ENCODE measurements around the gene VIT. TPM values are rescaled to one million over a fixed set of nuclear protein-coding genes. Genes with fewer than 3 reads are reported as not detected.

VIT gene
- total RNA-seq, 1 donor from 2014 or later: 56.5 TPM

- Histone ChIP-seq H3K27ac (no peak overlapping the region), H3K4me1 (no peaks in the 10 kb centered on the region), H3K27me3 (no peaks in the 10 kb centered on the region), H3K4me3 (no peak overlapping the region), H3K9me3 (no peaks in the 10 kb centered on the region), H3K36me3 (no peaks in the 10 kb centered on the region)
- intact Hi-C loops (cut with DNase I): no loop called here
- no peak for DNase-seq (ENCODE audit: extremely low spot score in 2 of 2)
- TF ChIP-seq CTCF (IDR thresholded peaks at IDR 0.05): no peak
- no peak for TF ChIP-seq POLR2A (IDR thresholded peaks at IDR 0.05)
- TF ChIP-seq POLR2AphosphoS5 (IDR thresholded peaks at IDR 0.05; ENCODE audit: insufficient read depth in 1 of 2, low read depth in 1 of 2): peak; percentile 41 to 67
These were observed 41.1 kb upstream of the VIT start for GRCh38 chr2:36655453-36655852.

DNA sequence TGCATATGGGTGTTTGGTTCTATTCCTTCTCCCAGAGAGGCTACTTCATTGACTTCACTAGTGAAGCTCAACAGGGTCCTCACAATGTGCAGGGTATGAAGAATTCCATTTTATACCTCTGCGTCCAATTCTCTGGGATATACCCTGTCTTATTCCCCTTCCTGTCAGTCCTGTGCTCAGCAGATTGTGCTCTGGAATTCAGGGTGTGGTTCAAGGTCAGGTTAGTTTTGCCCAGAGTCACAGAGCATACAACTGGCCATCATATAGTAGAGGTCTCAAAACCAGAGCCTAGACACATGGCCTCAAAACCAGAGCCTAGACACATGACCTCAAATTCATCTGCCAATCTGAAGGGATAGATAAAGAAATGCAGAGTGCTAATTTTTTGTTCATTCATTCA lies 38.8 kb upstream of the VIT start:
- no peak overlapping the region for H3K4me3 ChIP-seq
- DNase-seq (ENCODE audit: extremely low spot score in 2 of 2): no peak
- H3K4me1 ChIP-seq: no peaks in the 10 kb centered on the region
- H3K9me3 ChIP-seq: no peaks in the 10 kb centered on the region
- H3K27ac ChIP-seq: no peak overlapping the region
- intact Hi-C loops (cut with DNase I): no loop called here
- no peaks in the 10 kb centered on the region for H3K36me3 ChIP-seq
- TF ChIP-seq CTCF (IDR thresholded peaks at IDR 0.05) (no peak), POLR2AphosphoS5 (IDR thresholded peaks at IDR 0.05; ENCODE audit: insufficient read depth in 1 of 2, low read depth in 1 of 2) (no peak), POLR2A (IDR thresholded peaks at IDR 0.05) (no peak)
- H3K27me3 ChIP-seq: no peaks in the 10 kb centered on the region

- TF ChIP-seq POLR2AphosphoS5 (IDR thresholded peaks at IDR 0.05; ENCODE audit: insufficient read depth in 1 of 2, low read depth in 1 of 2): no peak
- TF ChIP-seq CTCF (IDR thresholded peaks at IDR 0.05): no peak
- no peak for TF ChIP-seq POLR2A (IDR thresholded peaks at IDR 0.05)
- H3K4me3 ChIP-seq: no peak overlapping the region
- H3K4me1 ChIP-seq: no peaks in the 10 kb centered on the region
- H3K9me3 ChIP-seq: no peaks in the 10 kb centered on the region
- no peak for DNase-seq (ENCODE audit: extremely low spot score in 2 of 2)
- no peak overlapping the region for H3K27ac ChIP-seq
- intact Hi-C loops (cut with DNase I): no loop called here
- H3K36me3 ChIP-seq: no peaks in the 10 kb centered on the region
- no peaks in the 10 kb centered on the region for H3K27me3 ChIP-seq
These were observed 38.2 kb upstream of the VIT start for GRCh38 chr2:36658277-36658748.

GRCh38 chr2:36659218-36659617 lies 37.3 kb upstream of the VIT start:
- Histone ChIP-seq H3K27ac (no peak overlapping the region), H3K4me3 (no peak overlapping the region), H3K9me3 (no peaks in the 10 kb centered on the region), H3K27me3 (no peaks in the 10 kb centered on the region), H3K4me1 (no peaks in the 10 kb centered on the region), H3K36me3 (no peaks in the 10 kb centered on the region)
- TF ChIP-seq POLR2AphosphoS5 (IDR thresholded peaks at IDR 0.05; ENCODE audit: insufficient read depth in 1 of 2, low read depth in 1 of 2) (no peak), CTCF (IDR thresholded peaks at IDR 0.05) (no peak), POLR2A (IDR thresholded peaks at IDR 0.05) (no peak)
- DNase-seq (ENCODE audit: extremely low spot score in 2 of 2): no peak
- intact Hi-C loops (cut with DNase I): no loop called here

DNA sequence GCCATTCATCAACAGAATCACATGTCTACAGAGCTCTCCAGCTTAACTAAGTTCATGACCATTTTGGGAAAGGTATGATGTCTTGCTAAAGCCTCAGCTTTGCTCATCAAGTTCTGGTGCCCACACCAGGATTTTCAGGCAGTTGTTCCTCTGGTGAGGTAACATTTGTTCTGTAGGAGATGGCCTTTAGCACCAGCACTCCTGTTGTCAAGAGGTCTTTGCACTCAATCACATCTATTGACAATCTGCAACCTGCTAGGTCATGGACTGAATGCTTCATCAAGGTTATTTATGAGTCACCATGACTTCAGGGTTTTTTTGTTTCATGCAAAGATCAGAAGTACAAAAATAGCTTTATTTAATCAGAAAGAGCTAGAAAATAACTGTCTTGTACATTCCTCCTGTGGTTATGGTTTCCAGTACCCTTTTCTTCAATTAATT lies 36.6 kb upstream of the VIT start:
- no peaks in the 10 kb centered on the region for H3K4me1 ChIP-seq
- no peaks in the 10 kb centered on the region for H3K9me3 ChIP-seq
- TF ChIP-seq POLR2A (IDR thresholded peaks at IDR 0.05) (no peak), POLR2AphosphoS5 (IDR thresholded peaks at IDR 0.05; ENCODE audit: insufficient read depth in 1 of 2, low read depth in 1 of 2) (no peak), CTCF (IDR thresholded peaks at IDR 0.05) (no peak)
- H3K4me3 ChIP-seq: no peak overlapping the region
- intact Hi-C loops (cut with DNase I): loop anchor here (5.0 kb wide), 1 partner anchor 303 kb away; the partner anchor contains the start of gene CRIM1
- no peaks in the 10 kb centered on the region for H3K36me3 ChIP-seq
- H3K27me3 ChIP-seq: no peaks in the 10 kb centered on the region
- H3K27ac ChIP-seq: no peak overlapping the region
- DNase-seq (ENCODE audit: extremely low spot score in 2 of 2): no peak
